GM21526 (cell line): Measurements from ENCODE around the gene SHOC2.

Experiments
- ATAC-seq: cut with Tn5 transposase; IDR thresholded peaks from one replicate; pipeline ENCODE4 v1.9.1; 2021; ENCODE audit warnings: moderate library complexity; ENCODE audit not compliant: unreplicated experiment, low FRiP score

The SHOC2 gene

DNA sequence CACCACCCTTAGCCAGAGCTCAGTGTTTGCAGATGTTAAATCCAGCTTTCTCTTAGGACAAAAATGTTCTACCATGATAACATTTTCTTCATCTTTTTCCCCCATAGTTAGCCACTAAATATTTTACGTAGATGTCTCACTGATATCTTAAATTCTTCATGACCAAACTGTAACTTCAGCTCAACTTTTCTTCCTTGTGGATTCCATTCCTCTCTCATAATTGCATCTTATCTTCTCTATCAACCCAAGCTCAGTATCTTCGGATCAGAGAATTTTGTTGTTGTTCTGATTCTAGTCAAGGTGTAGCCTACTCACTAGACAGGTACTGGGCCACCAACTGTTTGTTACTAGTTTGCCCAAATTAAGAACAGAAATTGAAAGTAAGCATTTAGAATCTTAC, 60.2 kb downstream of the SHOC2 start:
- no peak for ATAC-seq

DNA sequence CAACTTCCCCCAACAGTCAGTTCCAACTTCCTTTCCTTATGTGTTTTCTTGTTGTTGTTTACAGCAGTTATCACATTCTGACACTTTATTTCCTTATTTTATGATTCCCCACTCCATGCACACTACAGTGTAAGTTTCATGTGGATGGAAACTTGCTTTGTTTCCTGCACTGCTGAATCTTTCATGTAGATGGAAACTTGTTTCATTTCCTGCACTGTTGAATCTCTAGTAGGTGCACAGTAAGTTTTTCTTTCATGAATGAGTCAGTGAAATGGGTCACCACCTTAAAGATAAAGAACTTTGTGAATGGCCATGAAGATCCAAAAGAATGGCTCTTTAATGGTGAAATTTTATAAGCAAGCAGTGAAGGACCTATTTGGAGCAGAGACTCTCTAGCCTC, 61.4 kb downstream of the SHOC2 start:
- ATAC-seq = no peak

DNA sequence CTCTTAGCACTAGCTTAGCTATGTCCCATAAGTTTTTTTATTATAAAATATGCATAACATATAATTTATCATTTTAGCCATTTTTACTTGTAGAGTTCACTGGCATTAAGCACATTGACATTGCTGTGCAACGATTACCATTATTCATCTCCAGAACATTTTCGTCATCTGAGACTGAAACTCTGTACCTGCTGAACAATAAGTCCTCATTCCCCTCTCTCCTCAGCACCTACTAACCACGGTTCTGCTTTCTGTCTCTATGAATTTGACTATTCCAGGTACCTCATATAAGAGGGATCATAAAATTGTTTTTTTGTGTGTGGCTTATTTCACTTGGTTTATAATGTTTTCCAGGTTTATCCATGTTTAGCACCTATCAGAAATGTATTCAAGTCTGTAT, 64.1 kb downstream of the SHOC2 start:
- no peak for ATAC-seq

DNA sequence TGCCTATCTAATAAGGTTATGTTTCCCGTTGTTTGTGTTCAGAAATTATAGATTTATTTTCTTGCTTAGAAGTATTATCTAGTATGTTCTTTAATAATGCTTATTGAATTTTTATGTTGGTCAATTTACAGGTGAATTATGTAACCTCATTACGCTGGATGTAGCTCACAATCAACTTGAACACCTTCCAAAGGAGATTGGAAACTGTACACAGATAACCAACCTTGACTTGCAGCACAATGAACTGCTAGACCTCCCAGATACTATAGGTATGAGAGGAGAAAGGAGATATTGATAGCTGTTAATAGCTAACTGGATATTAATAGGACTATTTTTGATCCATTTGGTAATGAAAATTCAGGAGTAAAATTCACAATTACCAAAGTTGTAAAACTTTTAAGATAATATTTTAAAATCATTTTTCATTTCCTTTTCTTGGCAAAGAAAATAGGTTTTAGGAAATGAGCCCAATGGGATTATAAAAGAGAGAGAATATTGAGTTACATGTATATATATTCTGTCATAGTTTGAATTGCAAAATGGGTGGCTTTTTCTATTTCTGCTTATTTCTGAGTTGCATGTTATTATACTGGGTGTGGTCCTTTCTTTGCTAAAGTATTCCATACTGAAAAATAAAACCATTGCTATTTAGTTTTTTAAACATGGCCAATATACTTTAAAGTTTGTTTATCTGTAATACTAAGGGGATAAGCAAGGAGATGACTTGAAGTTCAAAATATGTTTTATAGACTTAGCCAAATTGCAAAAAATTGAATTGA, 66.3 kb downstream of the SHOC2 start:
- ATAC-seq = no peak

DNA sequence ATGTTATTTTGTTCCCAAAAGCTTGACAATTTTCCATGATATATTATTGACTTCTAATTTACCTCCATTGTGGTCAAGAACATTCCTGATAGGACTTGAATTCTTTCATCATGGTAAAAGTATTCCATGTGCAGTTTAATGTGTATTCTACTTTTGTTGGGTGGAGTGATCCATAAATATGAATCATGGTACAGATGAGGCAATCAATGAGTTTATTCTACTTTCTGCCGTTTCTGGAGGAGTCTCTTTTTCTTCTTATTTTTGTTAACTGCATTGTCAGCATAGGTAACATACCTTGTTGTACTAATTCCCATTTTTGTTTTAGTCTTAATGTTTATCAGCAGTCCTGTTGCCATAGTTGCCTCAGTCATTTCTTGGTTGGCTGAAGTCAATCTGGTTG, 69.6 kb downstream of the SHOC2 start:
- ATAC-seq = no peak

DNA sequence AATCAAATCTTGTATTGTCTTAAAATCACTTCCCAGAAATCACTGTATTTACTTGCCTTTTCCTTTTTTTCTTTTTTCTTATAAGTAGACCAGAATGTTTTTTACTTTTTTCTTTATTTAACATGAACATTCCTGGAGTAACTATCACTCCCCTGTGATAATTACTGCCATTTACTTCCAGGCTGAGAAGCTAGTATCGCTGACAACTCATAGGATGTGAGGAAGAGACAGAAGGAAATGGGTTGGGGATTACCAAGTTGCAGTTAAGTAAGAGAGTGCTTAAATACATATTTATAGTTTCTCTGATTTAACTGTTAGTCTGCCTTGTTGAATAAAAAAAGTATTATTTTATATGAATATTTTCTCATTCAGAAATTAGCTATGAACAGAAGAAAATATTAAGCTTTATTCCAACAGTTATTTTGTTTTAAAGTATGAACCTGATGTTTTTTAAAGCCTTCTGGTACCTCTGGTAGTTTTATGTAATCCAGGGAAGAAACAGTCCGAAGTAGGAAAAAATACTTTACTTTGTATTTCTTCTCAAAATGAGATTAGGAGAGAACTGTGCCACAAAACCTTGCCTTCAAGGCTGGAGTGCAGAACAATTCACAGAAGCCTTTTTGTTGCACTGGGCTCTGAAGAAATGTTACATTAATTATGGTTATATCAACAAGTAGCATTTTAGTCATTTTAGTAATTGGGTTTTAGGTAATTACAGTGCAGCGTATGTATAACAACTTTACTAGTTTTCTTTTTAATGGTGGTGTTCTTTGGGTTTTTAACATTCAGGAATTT, 72.8 kb downstream of the SHOC2 start:
- ATAC-seq = no peak

DNA sequence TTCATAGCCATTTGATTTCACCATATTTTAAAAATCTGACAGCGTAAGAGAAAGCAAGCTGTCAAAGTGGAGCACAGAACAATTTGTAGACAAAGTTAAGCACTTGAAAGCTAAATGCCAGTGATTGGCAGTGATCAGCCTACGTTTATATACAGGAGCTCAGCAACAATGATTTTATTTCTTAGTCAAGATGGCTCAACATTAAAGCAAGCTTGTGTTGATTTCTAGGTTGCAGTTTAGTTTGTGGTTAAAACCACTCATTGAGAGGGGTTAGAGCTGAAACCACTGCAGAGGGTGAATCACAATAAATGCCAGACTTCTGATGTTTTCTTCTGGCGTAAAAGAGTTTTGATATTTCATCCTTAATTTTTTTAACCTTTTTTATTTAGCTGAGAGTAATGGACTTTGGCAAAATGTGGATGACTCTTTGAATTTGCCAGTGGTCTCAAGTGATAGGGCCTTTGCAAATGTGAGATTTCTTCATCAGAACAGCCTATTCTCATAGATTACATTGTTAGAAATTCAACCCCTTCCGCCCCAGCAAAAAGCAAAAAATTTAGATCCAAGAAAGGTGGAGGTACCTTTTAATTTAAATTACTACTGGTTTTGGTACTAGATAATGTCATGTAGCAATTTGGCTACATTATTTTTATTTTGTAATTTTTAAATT, 73.8 kb downstream of the SHOC2 start:
- no peak for ATAC-seq

DNA sequence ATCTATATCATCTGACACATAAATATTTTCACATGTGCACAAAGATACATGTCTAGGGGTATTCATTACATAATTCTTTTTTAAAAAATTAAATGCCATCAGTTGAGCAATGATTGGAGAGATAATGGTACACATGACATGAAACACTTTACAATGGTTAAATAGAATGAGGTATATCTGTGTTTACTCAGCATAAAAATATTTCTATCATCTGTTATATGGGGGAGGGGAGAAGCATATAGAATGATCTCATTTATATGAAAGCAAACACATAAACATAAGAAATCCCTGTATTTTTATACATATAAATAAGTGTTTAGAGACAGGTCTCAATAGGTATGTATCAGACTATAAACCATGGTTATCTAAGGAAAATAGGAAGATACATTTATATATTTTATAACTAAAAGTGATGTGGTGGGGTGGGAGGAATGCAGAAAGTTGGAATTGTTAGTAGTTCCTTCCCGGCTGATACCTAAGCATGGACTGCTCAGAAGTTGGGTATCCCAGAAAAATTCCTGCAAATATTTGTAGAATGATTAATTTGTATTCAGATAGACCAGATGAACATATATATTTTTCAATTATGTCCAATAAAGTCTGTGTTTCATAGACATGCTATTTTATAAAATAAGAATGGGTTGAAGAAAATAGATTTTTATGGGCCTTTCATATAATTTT, 75.1 kb downstream of the SHOC2 start:
- no peak for ATAC-seq

DNA sequence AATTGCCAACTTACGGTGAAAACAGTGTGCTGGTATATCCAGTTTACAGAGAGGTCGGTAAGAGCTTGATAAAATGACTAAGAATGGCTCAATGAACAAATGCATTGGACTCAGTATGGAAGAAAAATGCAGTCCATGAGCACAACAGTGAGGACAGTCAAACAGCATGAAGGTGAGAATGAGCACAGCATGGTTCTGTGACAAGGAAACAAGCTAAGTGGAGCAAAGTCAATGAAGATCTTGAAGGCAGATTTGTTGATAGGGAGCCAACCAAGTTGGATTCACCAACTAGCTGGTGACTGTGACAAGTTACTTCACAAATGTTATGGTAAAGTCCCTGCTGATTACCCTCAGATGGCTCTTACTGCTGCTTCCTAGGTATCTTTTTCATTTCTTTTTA, 75.9 kb downstream of the SHOC2 start:
- no peak for ATAC-seq

DNA sequence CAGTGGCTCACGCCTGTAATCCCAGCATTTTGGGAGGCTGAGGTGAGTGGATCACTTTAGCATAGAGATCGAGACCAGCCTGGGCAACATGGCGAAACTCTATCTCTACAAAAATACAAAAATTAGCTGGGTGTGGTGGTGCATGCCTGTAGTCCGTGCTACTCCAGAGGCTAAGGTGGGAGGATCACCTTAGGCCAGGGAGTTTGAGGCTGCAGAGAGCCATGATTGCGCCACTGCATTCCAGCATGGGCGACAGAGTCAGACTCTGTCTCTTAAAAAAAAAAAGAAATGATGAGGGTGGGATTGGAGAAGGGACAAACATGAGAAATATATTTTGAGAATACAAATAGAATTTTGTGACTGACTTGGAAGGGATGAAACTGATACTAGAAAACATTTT, 76.9 kb downstream of the SHOC2 start:
- ATAC-seq = no peak

DNA sequence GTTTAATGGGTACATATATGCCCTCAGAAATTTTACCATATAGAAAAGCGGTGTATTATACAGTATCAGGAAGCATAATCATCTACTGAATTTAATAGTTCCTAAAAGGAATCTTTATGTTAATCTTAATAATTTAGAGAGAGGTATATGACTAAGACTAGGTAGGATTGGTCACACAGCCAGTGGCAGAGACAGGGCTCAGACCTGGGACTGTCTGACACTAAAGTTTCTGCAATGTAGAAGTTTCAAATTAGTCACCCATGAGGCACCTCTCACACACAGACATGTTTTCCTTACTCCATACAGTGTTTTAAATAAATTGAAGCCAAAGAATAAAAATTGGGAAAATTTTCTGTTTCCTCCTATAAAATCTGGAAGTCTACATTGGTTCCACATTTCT, 84.6 kb downstream of the SHOC2 start:
- ATAC-seq = no peak

DNA sequence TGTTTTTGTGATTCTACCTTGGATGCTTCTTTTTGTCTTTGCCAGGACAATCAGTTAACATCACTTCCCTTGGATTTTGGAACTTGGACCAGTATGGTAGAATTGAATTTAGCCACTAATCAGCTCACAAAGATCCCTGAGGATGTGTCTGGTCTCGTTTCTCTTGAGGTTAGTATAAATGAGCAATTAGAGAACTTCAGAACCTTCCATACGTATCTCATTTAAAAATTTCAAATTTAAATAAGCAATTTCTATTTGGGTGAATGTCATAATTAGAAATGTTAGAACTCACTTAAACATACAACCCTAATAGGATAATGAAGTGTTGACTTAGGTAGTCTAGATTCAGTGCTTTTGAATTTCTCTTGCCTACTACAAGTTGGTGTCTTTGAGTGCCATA, 88.1 kb downstream of the SHOC2 start:
- ATAC-seq = no peak

DNA sequence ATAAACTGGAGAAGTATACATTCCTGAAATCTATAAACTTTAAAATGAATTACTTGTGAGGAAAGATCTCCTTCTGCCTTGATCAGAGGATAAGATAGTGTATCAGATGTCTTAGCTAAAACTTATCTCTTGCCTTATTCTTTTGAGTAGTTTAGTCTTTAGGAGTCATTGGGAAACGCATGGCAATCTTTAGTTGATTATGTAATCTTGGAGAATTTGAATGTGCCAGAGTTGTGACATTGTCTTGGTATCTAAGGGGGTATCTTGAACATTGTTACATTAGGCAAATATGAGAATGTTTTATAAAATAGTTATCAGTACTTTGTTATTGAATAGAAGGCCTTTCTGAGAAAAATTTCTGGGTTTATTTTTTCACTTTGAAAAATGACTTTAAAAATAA, 95.8 kb downstream of the SHOC2 start:
- ATAC-seq = no peak

DNA sequence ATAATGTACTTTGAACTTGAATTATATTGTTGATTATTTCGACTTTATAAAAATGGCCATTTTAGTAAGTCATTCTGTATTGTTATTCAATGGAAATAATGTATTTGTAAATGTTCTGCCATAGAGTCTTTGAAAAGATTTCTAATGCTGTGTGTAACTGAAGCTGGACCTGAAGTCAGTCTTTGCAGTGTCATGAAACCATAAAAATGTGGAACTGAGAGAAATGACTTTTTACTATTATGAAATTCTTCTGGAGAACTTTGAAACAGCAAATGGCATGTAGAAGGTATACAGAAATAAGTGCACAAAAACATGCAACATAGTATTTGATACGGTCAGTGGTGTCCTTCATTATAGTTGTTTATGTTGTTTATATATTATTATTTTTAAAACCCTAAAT, 97.7 kb downstream of the SHOC2 start:
- no peak for ATAC-seq

DNA sequence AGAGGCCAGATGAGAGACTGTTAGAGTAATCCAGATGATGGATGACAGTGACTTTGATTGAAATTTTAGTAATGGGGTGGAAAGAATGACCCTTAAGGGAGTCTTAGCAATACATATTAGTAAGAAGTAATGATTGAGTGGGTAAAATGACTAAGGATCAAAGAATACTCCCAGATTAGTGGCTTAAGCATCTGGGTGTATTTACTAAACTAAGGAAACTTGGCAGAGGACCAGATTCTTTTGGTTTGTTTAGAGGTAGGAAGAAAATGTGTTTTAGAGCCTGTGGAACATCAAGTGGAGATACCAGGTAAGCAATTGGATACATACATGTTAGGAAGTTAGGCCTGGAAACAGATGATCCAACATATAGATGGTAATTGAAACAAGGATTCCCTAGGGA, 98.6 kb downstream of the SHOC2 start:
- no peak for ATAC-seq

DNA sequence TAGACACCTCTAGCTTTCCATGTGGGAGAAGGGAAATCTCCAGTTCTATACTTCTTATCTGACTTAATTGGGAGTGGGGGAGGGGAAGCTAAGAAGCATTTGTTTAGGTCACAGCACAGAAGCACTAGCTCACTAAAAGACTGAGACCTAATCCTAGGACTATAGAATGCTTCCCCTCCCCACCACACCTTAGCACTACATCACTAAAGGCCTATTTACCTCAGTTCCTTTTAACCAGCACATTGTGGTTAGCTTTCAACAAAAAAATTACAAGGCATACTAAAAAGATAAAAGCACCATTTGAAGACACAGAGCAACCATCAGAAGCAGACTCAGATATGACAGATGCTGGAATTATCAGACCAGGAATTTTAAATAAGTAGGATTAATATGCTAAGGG, 103.7 kb downstream of the SHOC2 start:
- ATAC-seq = no peak

DNA sequence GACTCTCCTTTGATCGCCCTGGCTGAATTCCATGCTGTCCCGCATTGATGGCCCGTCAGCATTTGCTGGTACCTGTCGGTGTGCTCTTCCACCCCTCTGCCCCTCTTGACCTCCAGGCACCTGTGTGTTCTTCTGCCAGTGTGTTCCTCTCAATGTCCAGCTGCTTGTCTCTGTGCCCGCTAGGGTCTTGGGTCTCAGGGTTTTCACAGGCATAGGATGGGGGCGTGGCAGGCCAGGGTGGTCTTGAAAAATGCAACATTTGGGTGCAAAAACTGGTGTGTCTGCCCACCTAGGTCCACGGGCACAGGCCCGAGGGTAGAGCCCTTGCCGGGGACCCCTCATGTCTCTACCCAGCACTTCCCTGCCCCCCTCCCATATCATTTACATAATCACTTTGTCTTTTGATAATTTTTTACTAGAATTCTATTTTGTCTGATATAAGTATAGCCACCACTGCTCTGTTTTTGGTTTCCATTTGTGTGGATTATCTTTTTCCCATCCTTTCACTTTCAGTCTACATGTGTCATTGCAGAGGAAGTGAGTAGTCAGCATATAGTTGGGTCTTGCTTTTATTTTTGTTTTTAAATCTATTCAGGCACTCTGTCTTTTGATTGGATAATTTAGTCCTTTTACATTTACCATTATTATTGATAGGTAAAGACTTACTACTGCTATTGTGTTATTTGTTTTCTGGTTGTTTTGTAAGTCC, 110.8 kb downstream of the SHOC2 start:
- no peak for ATAC-seq

DNA sequence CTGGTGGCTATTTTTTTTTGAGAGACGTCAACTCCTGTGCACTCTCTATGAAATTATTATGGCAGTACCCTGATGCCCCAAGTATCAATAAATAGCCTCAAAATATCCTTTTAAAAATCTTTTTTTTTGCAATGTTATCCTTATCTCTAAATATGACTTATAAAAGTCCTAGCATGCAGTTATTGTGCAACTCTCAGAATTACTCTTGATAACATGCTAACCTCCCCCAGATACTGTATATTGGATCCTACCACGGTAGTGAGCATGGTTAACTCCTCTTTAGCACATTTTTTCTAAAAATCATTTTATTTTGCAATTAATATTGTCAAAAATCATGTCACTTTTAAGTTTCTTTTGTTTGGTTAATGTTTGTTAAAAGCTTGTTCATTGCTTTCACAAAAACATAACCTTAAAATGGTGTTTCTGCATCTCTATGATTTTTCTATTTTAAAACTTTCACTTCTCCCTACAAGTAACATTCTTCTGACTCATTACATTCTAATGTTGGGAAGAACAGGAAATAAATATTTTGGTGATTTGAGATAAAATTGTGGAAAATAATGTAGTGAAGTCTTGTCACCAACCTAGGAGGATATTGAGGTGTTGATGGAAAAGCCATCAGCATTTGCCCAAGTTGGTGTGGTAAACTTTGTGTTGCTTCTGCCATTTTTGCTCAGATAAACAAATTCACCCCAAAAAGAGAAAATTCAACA, 115.3 kb downstream of the SHOC2 start:
- no peak for ATAC-seq

DNA sequence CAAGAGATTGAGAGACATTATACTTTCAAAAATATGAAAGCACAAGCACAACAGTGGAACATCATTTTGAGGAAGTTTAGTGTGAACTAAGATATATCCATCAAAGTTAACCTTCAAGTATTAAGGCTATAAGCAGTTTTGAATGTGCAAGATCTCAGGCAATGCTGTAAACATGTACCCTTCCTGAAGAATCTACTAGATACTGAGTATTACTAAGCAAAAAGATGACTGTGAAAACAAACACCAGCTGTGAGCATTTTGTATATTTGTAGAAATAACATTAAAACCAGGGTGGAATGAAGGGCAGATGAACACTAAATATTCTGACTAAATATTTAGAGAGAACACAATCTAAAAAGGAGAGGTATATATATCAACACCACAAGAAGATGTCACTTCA, 116.1 kb downstream of the SHOC2 start:
- ATAC-seq = no peak

DNA sequence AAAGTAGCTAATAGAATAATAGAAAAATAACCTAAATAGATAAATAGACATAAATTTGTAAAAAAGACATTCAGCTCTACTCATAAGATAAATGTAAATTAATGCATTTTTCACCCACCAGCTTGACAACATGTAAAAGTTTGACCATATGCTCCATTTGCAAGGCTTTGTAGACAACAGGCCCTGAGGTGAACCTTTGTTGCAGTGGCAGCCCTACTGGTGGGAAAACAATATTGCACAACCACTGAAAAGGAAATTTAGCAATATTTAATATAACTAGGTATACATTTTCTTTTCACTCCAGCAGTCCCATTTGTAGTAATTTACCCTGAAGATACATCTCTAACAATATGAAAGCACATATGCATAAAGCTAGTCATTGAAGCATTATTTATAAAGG, 118.5 kb downstream of the SHOC2 start:
- ATAC-seq = no peak
